Spleen (tissue), 7 donors: ENCODE measurements around the gene RNASEH2B.

Experiments
- POLR2A ChIP-seq, 3 donors: fragments of 450-650 bp; IDR thresholded peaks; one replicate each; pipeline ENCODE4 v1.5.1; 2017; ENCODE audit warnings: antibody characterized with exemption in 3 of 3, mild to moderate bottlenecking in 1 of 3
- POLR2AphosphoS5 ChIP-seq, 3 donors: sonication (generic); formaldehyde crosslinking; IDR thresholded peaks; one replicate each; pipeline ENCODE4 v1.5.1; 2017; ENCODE audit warnings: antibody characterized with exemption in 3 of 3
- TF ChIP-seq, protein P1 (sequence below), 11 experiments: fragments of 200-600 bp in 7 of 11; fragments of 450-650 bp in 4 of 11; sonication (generic) in 4 of 11; IDR thresholded peaks in 8 of 11; conservative IDR thresholded peaks in 3 of 11; 1 replicate in 7 of 11; 2 replicates in 4 of 11; pipeline versions ENCODE4 v1.4.0 to v1.8.0; 2016 to 2021; ENCODE audit warnings: antibody characterized with exemption in 11 of 11, inconsistent platforms in 4 of 11, mild to moderate bottlenecking in 1 of 11
- donor health status: DM: no; HTN: no; CAD: no; lungs with moderate emphysema.
- donor health status: DM: no; HTN: no; CAD: no.
- donor health status: DM: no; HTN: no; CAD: no.

DNA sequence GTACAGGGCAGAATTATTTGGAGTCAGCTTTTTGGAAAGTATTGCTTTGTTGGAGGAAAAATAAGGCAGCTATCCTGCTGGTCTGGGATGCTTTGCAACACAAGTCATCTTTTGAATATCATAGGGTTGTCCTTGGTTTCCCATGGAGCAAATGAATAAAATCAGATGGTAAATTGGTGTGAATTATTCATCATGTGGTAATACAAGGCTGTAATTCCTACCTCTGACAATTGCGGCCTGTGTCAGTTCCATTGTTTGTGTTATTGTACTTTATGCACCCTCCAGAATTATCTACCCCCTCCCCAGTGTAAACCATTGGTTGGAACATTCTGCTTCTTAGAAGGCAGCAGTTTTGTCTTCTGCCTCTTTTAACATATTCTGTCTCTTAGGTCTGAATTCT, 46.2 kb downstream of the RNASEH2B start:
- TF ChIP-seq POLR2AphosphoS5 (IDR thresholded peaks at IDR 0.05) (no peak), POLR2A (IDR thresholded peaks at IDR 0.05) (no peak)
- TF ChIP-seq, protein P1, sequence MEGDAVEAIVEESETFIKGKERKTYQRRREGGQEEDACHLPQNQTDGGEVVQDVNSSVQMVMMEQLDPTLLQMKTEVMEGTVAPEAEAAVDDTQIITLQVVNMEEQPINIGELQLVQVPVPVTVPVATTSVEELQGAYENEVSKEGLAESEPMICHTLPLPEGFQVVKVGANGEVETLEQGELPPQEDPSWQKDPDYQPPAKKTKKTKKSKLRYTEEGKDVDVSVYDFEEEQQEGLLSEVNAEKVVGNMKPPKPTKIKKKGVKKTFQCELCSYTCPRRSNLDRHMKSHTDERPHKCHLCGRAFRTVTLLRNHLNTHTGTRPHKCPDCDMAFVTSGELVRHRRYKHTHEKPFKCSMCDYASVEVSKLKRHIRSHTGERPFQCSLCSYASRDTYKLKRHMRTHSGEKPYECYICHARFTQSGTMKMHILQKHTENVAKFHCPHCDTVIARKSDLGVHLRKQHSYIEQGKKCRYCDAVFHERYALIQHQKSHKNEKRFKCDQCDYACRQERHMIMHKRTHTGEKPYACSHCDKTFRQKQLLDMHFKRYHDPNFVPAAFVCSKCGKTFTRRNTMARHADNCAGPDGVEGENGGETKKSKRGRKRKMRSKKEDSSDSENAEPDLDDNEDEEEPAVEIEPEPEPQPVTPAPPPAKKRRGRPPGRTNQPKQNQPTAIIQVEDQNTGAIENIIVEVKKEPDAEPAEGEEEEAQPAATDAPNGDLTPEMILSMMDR (IDR thresholded peaks at IDR 0.05 in 8 of 11, conservative IDR thresholded peaks at IDR 0.05 in 3 of 11): no peak
